Left ventricle myocardium inferior (tissue), 1 donor: ENCODE results near the gene MAFG. TPM values are rescaled to one million over a fixed set of nuclear protein-coding genes. Genes with fewer than 3 reads are reported as not detected.

Source experiments
- DNase-seq: peaks from one replicate; pipeline ENCODE4 v3.0.0-alpha.2; 2020
- H3K27ac ChIP-seq: fragments of 200-600 bp; replicated peaks from 2 replicates; pipeline ENCODE4 v1.8.0; 2021
- H3K27me3 ChIP-seq: fragments of 200-600 bp; 2 replicates; pipeline ENCODE4 v1.8.0; 2021; ENCODE audit warnings: low read depth
- H3K36me3 ChIP-seq: fragments of 200-600 bp; 2 replicates; pipeline ENCODE4 v1.8.0; 2021
- H3K4me1 ChIP-seq: fragments of 200-600 bp; 2 replicates; pipeline ENCODE4 v1.8.0; 2021
- H3K4me3 ChIP-seq: fragments of 200-600 bp; 2 replicates; pipeline ENCODE4 v1.8.0; 2021; ENCODE audit warnings: mild to moderate bottlenecking, moderate library complexity
- H3K9me3 ChIP-seq: fragments of 200-600 bp; replicated peaks from 2 replicates; pipeline ENCODE4 v1.8.0; 2021
- CTCF ChIP-seq: fragments of 200-600 bp; IDR thresholded peaks from 2 replicates; pipeline ENCODE4 v1.8.0; 2021; ENCODE audit warnings: antibody characterized with exemption, mild to moderate bottlenecking, borderline replicate concordance
- intact Hi-C: fragments of 100-400 bp; cut with micrococcal nuclease; formaldehyde crosslinking; loops from one replicate; pipeline ENCODE4 v1.11.0; 2022
- total RNA-seq: library from RNA; stranded (reverse); fragmentation: NEBNext Ultra II Directional; extraction: Animal tissue kit (Norgen Biotek cat#: 25700); gene quantifications from one replicate; pipeline ENCODE4 v1.2.1, GENCODE V29; 2021
- donor health status: DM: no; HTN: yes; CAD: no; lungs with severe emphysema.

The MAFG gene
- total RNA-seq, 1 donor from 2014 or later = 24.3 TPM

DNA sequence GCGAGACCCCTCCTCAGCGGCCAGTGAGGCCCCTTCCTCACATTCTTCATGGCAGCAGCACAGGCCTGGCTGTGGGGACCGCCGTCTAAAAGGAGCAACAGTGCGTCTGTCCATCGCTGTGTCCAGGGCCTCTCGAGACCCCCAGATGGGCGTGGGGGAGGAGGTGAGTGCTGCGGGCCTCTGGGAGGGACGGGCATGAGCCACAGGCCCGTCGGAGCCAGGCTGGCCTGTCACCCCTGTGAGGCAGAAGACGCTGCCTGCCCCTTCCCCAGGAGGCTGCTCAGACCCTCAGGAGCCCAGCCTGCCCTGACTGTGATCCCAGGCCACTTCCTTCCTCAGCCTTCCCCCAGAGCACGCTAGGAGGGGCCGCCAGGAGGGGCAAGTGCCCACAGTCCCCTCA is 11.7 kb upstream of the MAFG start:
- Histone ChIP-seq H3K4me1 (peaks cover 47% of the 10 kb centered on the region), H3K27me3 (peaks cover 34% of the 10 kb centered on the region), H3K27ac (no peak overlapping the region), H3K4me3 (no peak overlapping the region), H3K9me3 (no peaks in the 10 kb centered on the region), H3K36me3 (no peaks in the 10 kb centered on the region)
- no peak for DNase-seq
- TF ChIP-seq CTCF = no peak
- intact Hi-C loops = no loop called here

DNA sequence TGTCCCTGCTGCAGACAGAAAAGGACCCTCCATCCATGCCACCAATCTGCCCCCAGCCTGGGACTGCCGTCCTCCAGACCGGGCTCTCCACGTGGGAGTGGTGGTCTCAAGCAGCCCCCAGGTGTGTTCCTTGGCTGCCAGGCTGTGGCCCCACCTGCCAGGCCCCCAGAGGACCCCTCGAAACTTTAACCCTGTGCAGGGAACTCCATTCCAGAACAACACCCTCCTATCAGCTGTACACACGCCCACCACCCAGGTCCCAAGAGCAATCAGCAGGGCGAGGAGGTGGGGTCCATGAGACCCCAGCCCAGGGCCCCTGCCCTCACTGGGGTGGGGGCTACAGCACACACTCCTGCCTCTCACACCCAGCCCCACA is 8.2 kb upstream of the MAFG start:
- intact Hi-C loops = no loop called here
- Histone ChIP-seq H3K9me3 (no peaks in the 10 kb centered on the region), H3K27ac (no peak overlapping the region), H3K4me3 (no peak overlapping the region), H3K4me1 (peaks cover 37% of the 10 kb centered on the region), H3K27me3 (peaks cover 25% of the 10 kb centered on the region), H3K36me3 (no peaks in the 10 kb centered on the region)
- no peak for TF ChIP-seq CTCF
- no peak for DNase-seq

DNA sequence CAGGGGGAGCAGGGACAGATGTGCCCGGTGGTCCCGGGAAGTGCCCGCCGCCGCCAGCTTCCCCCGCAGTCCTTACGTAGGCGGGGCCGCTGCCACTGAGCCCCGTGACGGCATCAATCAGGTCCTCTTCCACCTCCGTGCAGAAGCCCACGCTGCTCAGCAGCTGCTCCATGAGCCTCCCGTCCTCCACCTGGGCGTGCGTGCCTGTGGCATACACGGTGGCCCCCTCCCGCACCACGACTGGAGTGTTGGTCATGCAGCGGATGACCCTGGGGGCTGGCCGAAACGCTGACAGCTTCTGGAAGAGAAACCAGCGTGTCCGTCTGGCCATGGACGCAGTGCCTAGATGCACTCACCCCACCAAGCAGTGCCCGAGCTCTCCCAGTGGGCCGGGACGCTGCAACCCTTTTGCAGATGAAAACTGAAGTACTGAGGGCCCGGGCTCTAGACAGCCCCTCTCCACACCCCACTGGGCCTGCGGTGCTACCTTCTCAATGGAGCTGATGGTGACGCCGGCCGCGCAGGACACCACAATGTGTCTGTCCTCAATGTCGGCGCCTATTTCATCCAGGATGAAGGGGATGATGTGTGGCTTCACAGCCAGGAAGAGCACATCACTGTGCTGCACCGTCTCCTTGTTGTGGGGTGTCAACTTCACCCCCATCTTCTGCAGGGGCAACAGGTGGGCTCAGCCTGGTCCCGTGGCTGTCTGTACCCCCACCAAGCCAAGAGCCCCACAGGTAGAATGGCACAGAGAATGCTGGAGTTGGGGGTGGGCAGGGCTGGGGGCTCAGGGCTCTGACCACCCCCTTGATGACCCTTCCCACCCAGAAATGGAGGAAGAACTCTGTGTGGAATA is 7.5 kb upstream of the MAFG start:
- Histone ChIP-seq H3K4me1 (peaks cover 31% of the 10 kb centered on the region), H3K27ac (no peak overlapping the region), H3K4me3 (no peak overlapping the region), H3K27me3 (peaks cover 25% of the 10 kb centered on the region), H3K9me3 (no peaks in the 10 kb centered on the region), H3K36me3 (no peaks in the 10 kb centered on the region)
- DNase-seq = no peak
- TF ChIP-seq CTCF = no peak
- intact Hi-C loops = no loop called here

DNA sequence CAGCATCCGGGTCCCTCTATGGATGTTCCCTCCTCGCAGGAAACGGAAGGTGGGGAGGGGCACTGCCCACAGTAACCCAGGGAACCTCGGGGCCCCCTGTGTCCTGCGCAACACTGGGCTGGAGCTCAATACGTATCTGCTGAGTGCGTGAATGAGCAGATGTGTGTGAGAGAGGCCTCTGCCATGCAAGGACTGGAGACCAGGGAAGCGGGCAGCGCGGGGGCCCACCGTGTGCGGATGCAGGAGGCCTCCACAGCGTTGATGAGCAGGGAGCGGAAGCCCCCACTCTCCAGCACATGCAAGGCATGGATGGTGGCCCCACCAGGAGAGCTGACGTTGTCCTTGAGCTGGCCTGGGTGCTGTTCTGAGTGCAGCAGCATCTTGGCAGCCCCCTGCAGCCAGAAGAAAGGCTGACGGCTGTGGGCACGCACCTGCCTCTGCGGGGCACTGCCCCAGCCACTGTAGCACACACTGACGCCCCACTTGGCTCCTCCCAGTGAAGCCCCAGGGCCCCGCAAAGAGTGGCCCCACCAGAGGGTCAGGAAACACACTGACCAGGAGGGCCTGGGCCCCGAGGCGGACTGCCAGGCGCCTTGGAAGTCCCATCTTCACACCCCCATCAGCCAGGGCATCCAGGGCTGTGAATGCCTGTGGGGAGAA is 6.7 kb upstream of the MAFG start:
- TF ChIP-seq CTCF = no peak
- no peaks in the 10 kb centered on the region for H3K9me3 ChIP-seq
- peaks cover 22% of the 10 kb centered on the region for H3K4me1 ChIP-seq
- H3K27me3 ChIP-seq = peaks cover 17% of the 10 kb centered on the region
- no peaks in the 10 kb centered on the region for H3K36me3 ChIP-seq
- intact Hi-C loops = no loop called here
- no peak overlapping the region for H3K4me3 ChIP-seq
- H3K27ac ChIP-seq = no peak overlapping the region
- DNase-seq = no peak

GRCh38 chr17:81933178-81933699 is 5.7 kb upstream of the MAFG start:
- no peak for DNase-seq
- Histone ChIP-seq H3K36me3 (no peaks in the 10 kb centered on the region), H3K27me3 (peaks cover 21% of the 10 kb centered on the region), H3K9me3 (no peaks in the 10 kb centered on the region), H3K4me3 (no peak overlapping the region), H3K4me1 (peaks cover 24% of the 10 kb centered on the region), H3K27ac (no peak overlapping the region)
- intact Hi-C loops = no loop called here
- TF ChIP-seq CTCF = no peak
